GM21360 (cell line): Measurements from ENCODE around the gene AK4.
"Not testable (repeated sequence)": the region's sequence is repeated elsewhere in the genome, so short reads cannot be mapped to it uniquely, and the experiment has no call there.

Source experiments
- ATAC-seq: cut with Tn5 transposase; IDR thresholded peaks from one replicate; pipeline ENCODE4 v1.9.1; 2021; ENCODE audit warnings: mild to moderate bottlenecking, moderate library complexity; ENCODE audit not compliant: unreplicated experiment

AK4 gene

DNA sequence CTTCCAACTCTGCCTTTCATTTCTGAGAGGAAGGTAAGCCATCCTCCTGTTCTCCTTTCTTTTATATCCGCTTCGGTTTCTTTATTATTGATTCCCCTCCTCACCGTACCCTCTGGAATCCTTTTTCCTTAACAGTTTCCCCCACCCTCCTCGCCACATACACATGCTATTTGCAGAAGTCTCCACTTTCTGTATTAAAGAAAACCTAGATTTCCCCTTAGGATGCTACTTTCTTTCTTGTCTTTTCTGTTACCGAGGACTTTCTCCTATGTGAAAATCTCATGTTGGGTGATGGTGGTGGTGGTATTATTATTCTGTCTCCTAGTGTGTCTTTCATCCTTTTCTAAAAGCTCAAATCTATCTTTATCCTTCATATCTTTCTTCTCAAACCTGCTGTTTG, 62.3 kb downstream of the AK4 start:
- no peak for ATAC-seq

DNA sequence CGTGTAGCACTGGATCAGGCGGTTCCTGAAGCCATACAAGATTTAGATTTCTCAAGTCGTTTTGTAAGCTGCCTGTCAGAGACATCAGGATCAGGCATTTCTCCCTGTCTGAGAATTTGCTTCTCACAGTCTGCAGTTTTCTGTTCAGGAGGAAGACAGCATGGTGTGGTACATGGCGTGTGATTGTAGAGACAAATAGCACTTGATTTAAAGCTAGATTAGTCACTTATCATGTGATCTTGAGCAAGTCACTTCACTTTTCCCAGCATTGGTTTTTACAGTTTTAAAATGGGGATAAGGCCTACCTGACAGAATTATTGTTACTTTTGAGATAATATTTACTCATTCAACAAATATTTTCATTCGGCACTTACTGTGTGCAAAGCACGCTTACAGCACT, 63.3 kb downstream of the AK4 start:
- no peak for ATAC-seq

DNA sequence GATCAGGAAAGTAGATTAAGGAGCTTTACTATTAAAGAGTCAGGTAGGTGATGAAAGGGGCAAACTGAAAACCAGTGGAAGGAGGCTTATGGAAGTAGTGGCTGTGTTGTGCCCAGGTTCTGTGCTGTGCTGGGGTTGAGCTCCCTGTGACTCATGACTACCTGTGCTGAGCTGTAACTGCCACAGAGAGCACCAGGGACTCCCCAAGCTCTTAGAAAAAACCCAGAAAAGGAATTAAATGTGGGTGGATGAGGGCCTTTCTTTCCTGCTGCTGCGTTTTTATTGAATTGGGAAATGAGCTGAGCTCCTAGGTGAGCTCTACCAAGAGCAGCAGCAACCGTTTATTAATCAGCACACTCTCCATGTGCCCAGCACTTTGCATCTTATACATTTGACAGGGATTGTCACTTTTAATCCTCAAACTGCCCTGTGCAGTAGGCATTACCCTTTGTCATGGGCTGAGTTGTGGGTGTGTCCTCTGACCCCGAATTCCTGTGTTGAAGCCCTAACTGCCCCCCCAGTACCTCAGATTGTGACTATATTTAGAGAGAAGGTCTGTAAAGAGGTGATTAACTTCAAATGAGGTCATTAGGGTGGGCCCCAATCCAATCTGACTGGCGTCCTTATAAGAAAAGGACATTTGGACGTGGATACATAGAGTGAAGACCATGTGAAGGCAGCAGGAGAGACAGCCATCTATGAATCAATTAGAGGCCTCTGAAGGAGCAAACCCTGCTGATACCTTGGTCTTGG, 65.4 kb downstream of the AK4 start:
- peak; percentile 34 for ATAC-seq

DNA sequence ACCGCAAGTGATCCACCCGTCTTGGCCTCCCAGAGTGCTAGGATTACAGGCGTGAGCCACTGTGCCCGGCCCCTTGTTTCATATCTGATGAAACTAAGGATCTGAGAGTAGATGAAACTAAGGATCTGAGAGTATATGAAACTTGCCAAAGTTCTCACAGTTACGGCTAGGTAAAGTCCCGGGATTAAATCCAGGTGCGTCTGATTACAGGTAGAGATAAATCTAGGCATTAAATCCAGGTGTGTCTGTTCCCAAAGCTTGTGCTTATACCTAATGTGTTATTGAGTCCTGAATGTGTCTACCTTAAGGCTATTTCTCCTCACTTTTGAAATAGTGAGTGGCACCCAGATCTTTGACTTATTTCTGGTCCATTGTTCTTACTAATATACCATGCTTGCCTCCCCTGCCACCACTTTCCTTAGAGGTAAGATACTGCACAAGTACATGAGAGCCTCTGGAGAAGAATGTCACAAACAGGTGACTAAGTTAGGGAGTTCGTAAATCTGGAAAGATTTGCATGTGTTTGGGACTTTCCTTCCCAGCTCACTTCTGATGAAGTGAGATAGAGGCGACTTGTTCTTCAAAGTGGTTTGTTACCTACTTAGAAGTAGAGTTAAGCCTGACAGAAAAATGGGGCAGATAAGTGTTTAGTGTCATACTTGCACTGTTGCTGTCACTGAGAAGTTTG, 66.5 kb downstream of the AK4 start:
- ATAC-seq: no peak

DNA sequence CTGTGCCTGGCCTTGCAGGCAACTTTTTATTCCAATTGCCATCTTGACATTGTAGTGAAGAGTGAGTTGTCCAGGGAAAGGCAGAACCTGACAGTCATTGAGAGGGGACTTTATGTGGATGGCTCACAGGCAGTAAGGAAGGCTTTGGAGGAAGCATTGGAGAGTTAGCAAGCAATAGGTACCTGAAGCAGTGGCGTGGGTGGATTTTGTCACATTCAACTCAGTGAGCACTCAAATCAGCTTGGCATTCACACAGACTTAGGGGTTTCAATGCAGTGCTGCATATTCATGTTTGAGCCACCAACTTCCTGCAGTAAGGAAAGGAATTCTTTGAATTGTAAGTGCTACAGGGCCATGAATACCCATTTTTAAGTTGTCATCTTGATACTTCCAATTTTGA, 69.0 kb downstream of the AK4 start:
- ATAC-seq: no peak

DNA sequence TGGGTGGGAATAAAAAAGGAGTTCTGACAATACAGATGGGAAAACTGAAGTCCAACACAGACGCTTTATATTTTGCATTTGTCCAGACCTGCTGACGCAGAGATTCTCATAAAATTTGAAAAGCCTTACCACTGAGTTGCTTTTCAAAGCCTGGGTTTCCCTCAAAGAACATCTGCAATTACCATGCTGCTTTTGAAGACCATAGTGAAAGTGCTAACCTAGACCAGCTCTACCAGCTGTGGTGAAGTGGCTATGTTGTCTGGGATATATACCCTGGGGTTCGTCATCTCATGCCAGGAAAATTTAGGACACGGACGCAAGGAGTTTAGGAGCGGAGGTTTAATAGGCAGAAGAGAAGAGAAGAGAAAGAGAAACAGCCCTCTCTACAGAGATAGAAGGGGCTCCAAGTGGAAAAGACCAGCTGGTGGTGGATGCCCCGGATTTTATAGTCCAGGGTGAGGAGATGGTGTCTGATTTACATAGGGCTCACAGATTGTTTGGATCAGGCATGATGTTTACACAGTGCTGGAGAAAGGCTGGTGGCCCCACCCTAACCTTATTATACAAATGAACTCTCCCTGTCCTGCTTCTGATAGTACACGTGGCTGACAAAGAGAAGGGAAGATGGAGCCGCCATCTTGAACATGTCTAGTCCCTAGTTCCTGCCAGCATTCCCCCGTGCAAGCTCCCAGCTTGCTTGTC, 73.8 kb downstream of the AK4 start:
- no peak for ATAC-seq

DNA sequence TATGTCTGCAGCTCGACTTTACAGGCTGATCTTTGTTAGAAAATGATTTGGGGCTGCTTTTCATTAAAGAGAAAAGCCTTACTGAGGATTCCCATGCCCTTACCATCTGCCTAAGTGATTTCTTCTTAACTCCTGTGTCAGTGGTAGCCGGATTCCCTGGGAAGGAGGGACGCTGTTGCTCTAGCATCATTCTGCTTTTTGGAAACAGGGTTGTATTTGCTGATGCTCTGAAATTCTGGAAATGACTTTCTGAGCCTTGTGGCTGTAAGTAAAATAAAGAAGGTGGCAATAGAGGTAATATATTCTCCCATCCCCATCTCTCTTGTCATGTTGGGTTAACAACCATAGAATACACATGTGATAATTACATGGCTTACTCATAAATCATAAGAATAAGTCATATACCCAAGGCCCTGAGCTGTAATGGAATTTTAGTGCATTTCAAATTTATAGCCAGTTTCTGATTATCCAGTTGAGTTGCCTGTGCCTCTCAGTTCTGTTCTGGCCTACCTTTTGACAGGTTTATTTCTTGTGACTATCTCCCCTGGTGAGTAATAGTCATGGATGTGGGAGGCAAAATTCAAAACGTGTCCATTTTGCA, 74.4 kb downstream of the AK4 start:
- no peak for ATAC-seq

DNA sequence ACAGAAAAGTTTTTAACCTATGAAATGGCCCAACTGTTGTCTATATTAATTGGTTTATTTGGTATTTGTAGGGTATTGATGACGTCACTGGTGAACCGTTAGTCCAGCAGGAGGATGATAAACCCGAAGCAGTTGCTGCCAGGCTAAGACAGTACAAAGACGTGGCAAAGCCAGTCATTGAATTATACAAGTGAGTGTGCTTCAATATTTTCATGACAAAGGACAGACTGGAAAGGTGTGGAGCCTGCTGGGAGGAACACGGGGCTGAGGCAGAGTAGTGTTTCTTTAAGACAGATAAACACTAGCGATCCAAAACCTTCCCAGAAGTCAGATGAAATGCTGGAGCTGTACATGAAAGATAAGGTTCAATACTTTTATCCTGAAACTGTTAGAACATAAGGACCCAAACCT, 76.7 kb downstream of the AK4 start:
- ATAC-seq: no peak

DNA sequence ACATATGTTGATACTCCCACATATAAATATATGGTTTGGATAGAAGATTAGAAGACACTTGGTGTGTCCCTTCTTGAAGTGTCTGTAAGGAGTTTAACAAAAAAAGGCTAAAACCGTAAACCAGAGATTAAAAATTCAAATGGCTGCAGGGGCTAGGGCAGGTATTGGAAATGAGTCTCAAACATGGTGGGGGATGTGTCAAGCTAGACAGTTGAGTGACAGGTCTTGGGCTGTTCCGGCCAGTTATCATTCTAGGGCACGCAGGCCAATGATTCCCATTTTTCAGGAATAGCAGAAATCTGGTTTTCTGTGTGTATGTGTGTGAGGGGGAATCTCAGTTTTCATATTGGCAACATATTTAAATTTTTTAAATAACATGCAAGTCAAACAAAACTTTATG, 77.2 kb downstream of the AK4 start:
- no peak for ATAC-seq

DNA sequence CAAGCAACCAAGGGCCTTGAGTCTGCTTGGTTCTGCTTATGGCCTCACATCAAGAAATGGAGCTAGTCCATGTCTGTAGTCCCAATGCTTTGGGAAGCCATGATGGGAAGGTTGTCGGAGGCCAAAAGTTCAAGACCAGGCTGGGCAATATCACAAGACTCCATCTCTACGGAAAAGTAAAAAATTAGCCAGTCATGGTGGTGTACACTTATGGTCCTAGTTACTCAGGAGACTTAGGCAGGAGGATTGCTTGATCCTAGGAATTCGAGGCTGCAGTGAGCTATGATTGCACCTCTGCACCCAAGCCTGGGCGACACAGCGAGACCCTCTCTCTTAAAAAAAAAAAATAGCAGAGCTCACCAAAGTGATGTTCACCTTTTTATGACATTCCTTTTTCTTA, 81.2 kb downstream of the AK4 start:
- ATAC-seq: no peak

DNA sequence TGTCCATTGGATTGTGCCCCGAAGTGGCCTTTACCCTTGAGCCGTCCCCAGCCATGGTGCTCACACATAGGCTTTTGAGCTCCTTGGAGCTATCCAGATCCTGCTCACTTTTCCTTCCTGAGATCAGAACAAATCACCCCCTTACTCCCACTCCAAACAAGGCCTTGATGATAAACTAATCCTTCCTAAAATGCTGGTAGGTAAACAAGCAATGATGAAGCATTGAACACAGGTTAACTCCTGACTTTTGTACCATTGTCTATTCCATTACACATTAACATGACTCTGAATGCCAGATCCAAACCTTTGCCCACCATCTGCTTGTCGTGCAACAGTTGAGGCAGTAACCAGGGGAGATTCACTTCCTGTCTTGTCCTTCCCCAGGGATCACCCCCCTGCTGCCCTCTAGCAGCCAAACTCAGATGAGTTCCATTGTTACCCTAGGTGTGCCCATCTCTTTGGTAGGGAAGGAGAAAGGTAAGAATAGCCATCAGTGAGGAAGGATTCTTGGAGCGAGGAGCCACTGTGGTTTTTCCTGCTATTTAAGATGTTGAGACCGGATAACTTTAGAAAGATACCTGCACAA, 81.8 kb downstream of the AK4 start:
- ATAC-seq: no peak

DNA sequence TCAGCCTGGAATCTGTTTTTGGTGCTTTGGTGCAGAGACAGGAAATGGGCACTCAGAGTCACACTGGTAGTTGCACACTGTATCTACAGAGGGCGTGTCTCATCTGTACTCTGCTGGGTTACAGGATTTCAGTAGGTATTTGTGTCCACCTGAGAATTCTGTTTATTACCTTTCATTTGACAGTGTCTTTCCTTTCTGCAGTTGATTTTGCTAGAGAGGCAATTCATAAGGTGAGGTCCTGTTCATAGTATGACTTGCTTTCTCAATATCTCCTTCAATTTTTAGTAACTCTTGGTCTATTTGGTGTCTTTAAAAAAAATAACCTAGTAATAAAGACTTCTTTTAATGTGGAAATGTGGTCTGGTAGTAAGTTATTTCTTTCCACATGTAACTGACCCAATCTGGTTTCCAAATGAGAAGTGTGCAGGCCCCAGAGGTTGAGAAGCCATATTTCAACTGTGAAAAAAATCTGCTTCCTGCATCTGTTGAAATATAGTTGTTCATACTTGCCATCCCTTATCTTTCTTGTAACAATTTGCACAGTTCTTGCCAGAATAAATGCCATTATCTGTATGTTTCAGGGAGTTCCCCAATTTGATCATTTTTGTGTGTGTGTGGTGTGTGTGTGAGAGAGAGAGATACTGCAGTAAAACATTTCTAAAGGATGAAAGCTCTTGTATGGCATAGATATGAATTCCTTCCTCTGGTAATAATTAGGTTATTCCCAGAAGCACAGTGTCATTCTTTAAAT, 82.9 kb downstream of the AK4 start:
- peak; percentile 65 for ATAC-seq

DNA sequence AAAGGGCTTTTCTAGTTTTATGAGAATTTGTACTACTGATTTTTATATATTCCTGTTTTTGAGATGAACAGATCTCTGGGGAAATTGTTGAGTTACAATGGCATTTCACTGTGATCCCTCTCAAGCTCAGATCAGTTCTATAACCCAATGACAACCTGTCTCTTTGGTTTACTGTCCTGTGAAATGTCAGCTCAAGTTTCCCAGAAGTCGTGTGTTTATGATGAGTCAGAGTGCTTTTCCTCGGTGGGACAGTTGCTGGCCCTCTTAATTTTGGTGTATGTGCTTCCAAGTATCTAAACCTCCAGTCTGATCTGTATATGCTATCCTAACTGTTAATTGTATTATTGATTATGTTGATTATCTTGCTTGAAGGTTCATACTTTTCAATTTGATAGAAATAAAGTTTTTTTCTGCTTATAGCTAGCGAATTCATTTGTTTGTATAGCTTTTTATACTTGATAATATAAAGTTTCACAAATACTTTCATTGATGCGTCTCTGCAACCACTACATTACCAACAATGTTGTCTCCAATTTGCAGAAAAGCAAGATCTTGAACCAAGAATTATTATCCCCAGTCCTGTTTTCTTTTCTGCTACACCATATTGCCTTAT, 83.8 kb downstream of the AK4 start:
- ATAC-seq: no peak

DNA sequence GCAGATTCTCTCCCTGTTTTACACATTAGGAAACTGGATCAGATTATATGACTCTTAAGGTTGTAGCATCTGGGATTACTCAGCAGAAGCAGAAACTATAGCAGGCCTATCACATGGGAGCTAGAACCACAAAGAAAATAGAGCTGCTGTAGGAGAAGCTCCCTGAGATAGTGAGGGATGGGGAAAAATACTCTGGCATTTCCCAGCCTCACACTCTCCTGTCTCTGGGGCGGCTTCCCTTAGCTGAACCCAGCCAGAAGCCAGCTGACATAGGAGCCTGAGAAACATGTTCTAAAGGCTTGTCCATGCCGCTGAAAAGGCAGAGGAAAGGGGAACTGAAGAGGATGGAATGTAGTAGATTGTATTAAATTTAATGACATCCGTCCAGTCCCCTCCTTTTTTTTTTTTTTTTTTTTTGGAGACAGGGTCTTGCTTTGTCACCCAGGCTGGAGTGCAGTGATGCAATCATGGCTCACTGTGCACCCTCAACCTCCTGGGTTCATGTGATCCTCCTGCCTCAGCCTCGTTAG, 84.5 kb downstream of the AK4 start:
- no peak for ATAC-seq

DNA sequence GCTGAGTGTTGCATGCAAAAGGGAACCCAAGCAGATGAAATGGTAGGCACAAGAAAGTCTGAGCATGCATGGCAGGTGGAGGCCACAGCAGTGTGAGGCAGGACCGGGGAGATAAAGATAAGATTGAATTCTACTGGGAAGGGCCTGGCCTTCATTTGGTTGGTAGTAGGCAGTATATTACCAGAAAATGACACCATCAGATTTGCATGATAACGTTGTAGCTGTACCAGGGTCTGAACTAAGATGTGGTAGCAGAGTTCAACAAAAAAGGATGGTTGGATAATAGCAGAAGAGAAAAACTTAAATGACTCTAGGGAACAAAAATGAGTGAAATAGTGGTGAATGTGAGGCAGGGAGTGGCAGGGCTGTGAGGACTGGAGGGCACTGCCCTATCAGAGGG, 85.8 kb downstream of the AK4 start:
- no peak for ATAC-seq

DNA sequence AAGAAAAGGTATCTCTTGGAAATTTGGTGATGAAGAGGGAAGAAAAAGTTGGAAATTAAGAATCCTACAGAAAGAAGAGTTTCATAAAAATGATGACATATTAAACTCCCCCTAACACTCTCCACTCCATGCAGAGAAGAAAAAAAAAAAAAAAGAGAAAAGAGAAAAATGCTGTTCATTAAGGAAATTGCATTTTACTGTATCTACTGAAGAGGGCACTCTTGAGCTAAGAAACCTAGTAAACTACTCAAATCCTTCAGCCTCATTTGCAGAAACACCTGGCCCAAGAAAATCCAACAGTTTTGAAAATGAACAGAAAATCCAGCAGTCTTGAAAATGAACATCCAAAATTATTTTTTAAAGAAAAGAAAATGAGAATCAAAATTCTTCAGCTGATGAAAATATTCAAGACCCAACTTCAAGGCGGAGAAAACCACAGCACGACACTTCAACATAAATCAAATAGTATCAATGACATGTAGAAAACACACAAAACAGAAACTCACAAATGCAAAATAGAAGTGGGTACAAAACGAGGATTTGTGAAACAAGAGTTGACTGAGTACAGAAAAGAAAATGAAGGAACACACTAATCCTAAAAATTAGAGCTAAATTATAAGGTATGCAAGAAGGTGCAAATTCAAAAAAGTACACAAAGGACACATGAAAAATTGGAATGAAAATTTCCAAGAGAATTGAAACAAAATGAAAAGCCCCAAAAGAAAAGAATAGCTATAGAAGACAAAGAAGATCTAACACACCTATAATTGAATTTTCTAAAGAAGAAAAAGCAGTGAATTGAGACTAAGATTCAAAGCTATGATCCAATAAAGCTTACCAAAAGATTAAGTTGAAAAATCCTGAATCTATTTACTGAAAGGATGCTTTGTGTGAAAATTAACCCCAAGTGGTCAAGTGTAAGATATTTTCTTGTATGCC, 88.1 kb downstream of the AK4 start:
- no peak for ATAC-seq

DNA sequence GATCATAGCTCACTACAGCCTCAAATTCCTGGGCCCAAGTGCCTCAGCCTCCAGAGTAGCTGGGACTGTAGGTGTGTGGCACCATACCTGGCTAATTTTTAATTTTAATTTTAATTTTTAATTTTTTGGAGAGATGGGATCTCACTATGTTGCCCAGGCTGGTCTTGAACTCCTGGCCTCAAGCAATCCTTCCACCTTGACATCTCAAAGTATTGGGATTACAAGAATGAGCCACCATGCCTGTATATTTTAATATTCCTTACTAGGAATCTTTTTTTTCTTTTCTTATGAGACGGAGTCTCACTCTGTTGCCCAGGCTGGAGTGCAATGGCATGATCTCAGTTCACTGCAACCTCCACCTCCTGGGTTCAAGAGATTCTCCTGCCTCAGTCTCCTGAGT, 89.1 kb downstream of the AK4 start:
- not testable (repeated sequence) for ATAC-seq

DNA sequence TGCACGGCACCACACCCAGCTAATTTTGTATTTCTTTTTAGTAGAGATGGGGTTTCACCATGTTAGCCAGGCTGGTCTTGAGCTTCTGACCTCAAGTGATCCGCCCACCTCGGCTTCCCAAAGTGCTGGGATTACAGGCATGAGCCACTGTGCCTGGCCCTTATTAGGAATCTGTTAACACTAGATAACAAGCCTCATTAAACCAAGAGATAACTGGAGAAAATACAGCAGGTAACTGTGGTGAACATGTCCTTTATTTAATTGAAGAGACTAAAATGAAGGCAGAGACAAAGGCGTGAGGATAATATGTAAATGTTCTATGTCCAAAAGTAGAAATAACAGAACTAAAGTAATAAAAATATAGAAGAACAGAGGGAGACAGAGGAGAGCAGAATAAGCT, 89.5 kb downstream of the AK4 start:
- no peak for ATAC-seq

DNA sequence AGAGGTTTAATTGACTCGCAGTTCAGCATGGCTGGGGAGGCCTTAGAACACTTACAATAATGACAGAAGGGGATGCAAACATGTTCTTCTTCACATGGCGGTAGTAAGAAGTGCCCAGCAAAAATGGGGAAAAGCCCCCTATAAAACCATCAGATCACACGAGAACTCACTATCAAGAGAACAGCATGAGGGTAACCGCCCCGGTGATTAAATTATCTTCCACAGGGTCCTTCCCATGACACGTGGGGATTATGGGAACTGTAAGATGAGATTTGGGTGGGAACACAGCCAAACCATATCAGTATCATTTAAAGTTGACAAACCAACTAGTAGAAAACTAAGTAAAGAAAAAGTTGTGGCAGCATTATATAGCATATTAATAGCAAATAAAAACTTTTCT, 90.0 kb downstream of the AK4 start:
- no peak for ATAC-seq
